RWPE2 (cell line): Measurements from ENCODE around the gene CHST4.

Experiments used
- ATAC-seq: fragments of 200-7000 bp; cut with Tn5 transposase; 3 replicates; pipeline ENCODE4 v1.9.1; 2021; ENCODE audit warnings: low read depth
- DNase-seq: peaks from one replicate; pipeline ENCODE4 v3.0.0-alpha.2; 2020; ENCODE audit warnings: low spot score
- H3K27ac ChIP-seq: fragments of 450-650 bp; 2 replicates; pipeline ENCODE4 v1.5.1; 2017; ENCODE audit warnings: mild to moderate bottlenecking; ENCODE audit not compliant: poor library complexity, severe bottlenecking
- H3K27me3 ChIP-seq: fragments of 250-450 bp; sonication (Bioruptor Pico); 2 replicates; pipeline ENCODE4 v1.5.1; 2021; ENCODE audit warnings: mild to moderate bottlenecking, moderate library complexity; ENCODE audit not compliant: insufficient read depth, poor library complexity, severe bottlenecking
- H3K36me3 ChIP-seq: fragments of 250-450 bp; sonication (Bioruptor Pico); 2 replicates; pipeline ENCODE4 v1.5.1; 2020; ENCODE audit warnings: low read depth, mild to moderate bottlenecking, moderate library complexity
- H3K4me1 ChIP-seq: fragments of 250-450 bp; sonication (Bioruptor Pico); 2 replicates; pipeline ENCODE4 v1.5.1; 2021; ENCODE audit warnings: mild to moderate bottlenecking, moderate library complexity; ENCODE audit not compliant: insufficient read depth, poor library complexity, severe bottlenecking
- H3K4me3 ChIP-seq: fragments of 250-450 bp; sonication (Bioruptor Pico); 2 replicates; pipeline ENCODE4 v1.5.1; 2021; ENCODE audit warnings: mild to moderate bottlenecking, moderate library complexity; ENCODE audit not compliant: severe bottlenecking
- H3K9me3 ChIP-seq: fragments of 250-450 bp; sonication (Bioruptor Pico); 2 replicates; pipeline ENCODE4 v1.5.1; 2021; ENCODE audit warnings: mild to moderate bottlenecking, moderate library complexity; ENCODE audit not compliant: severe bottlenecking
- CTCF ChIP-seq: fragments of 450-650 bp; IDR thresholded peaks from one replicate; pipeline ENCODE4 v1.5.1; 2017; ENCODE audit warnings: mild to moderate bottlenecking, moderate library complexity; ENCODE audit not compliant: poor library complexity, severe bottlenecking

Gene CHST4

GRCh38 chr16:71484006-71484893, 42.0 kb upstream of the CHST4 start:
- no peak for TF ChIP-seq CTCF
- DNase-seq, result peak; percentile 81
- peak; percentile 95 for ATAC-seq
- peak overlapping the region; percentile 57 for H3K27ac ChIP-seq
- no peaks in the 10 kb centered on the region for H3K27me3 ChIP-seq
- H3K4me1 ChIP-seq, result peaks cover 8% of the 10 kb centered on the region
- peak overlapping the region; percentile 85 for H3K4me3 ChIP-seq
- no peaks in the 10 kb centered on the region for H3K9me3 ChIP-seq
- H3K36me3 ChIP-seq, result no peaks in the 10 kb centered on the region

- DNase-seq (no peak), ATAC-seq (no peak)
- Histone ChIP-seq H3K27ac (no peak within 1 kb of the TSS), H3K27me3 (no peaks in the 10 kb centered on the region), H3K4me1 (peaks cover 4% of the 10 kb centered on the region), H3K9me3 (no peaks in the 10 kb centered on the region), H3K36me3 (no peaks in the 10 kb centered on the region), H3K4me3 (no peak within 1 kb of the TSS)
- no peak for TF ChIP-seq CTCF
These were observed 37.1 kb upstream of the CHST4 start, which contains the start of gene ZNF19 for GRCh38 chr16:71489122-71489521. Gene ZNF19, minus strand, starts transcription at chr16:71489324. Its CDS starts 7,210 bp downstream, at chr16:71482114.

DNA sequence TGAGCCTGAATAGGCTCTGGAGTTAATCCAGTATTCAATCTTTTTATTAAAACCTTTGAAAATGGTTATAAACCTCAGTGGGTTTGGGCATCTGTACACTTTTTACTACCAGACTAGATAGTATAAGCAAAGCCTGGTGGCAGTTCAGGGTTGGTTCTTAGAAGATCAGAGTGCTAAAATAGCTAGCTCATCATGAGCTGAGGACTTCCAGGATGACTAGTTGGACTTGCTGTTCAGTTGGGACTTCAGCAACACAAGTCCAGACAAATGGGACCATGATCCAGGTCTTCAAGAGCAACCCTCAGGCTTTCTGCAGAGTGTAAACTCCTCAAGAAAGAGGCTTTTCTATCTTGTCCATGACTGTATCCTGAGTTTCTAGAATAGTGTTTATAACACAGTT, 35.9 kb upstream of the CHST4 start:
- ATAC-seq (no peak), DNase-seq (no peak)
- no peak for TF ChIP-seq CTCF
- H3K36me3 ChIP-seq, result no peaks in the 10 kb centered on the region
- no peak overlapping the region for H3K4me3 ChIP-seq
- no peak overlapping the region for H3K27ac ChIP-seq
- H3K27me3 ChIP-seq, result no peaks in the 10 kb centered on the region
- no peaks in the 10 kb centered on the region for H3K9me3 ChIP-seq
- H3K4me1 ChIP-seq, result no peaks in the 10 kb centered on the region

GRCh38 chr16:71491054-71491453, 35.2 kb upstream of the CHST4 start:
- no peaks in the 10 kb centered on the region for H3K36me3 ChIP-seq
- H3K9me3 ChIP-seq, result no peaks in the 10 kb centered on the region
- H3K27ac ChIP-seq, result no peak overlapping the region
- no peaks in the 10 kb centered on the region for H3K4me1 ChIP-seq
- no peak overlapping the region for H3K4me3 ChIP-seq
- no peak for ATAC-seq
- TF ChIP-seq CTCF, result no peak
- no peak for DNase-seq
- no peaks in the 10 kb centered on the region for H3K27me3 ChIP-seq

GRCh38 chr16:71492786-71493185, 33.4 kb upstream of the CHST4 start:
- no peaks in the 10 kb centered on the region for H3K4me1 ChIP-seq
- no peak for DNase-seq
- TF ChIP-seq CTCF, result no peak
- no peaks in the 10 kb centered on the region for H3K27me3 ChIP-seq
- H3K27ac ChIP-seq, result no peak overlapping the region
- H3K9me3 ChIP-seq, result no peaks in the 10 kb centered on the region
- ATAC-seq, result no peak
- H3K4me3 ChIP-seq, result no peak overlapping the region
- no peaks in the 10 kb centered on the region for H3K36me3 ChIP-seq
